HepG2 (cell line): ENCODE data around the gene MBTD1. TPM values are rescaled to one million over a fixed set of nuclear protein-coding genes. Genes with fewer than 3 reads are reported as not detected.
A peak's percentile ranks its signal among the peaks of the same experiment; 100 is the strongest.

Source experiments
- ATRX ChIP-seq: sonication (generic); formaldehyde crosslinking; IDR thresholded peaks from 2 replicates; pipeline ENCODE4 v1.4.0; 2020; ENCODE audit warnings: missing genetic modification reagents, borderline replicate concordance
- BATF2 ChIP-seq: sonication (generic); formaldehyde crosslinking; IDR thresholded peaks from 2 replicates; pipeline ENCODE4 v1.8.0; 2022; ENCODE audit warnings: mild to moderate bottlenecking, missing genetic modification reagents, moderate library complexity
- CENPT ChIP-seq: sonication (generic); formaldehyde crosslinking; IDR thresholded peaks from 2 replicates; pipeline ENCODE4 v1.8.0; 2022; ENCODE audit warnings: low read depth, mild to moderate bottlenecking, moderate library complexity, missing genetic modification reagents
- CSRNP2 ChIP-seq: sonication (generic); formaldehyde crosslinking; conservative IDR thresholded peaks from 2 replicates; pipeline ENCODE4 v1.8.0; 2022; ENCODE audit warnings: low read depth, missing genetic modification reagents
- HMGA1 ChIP-seq: sonication (generic); formaldehyde crosslinking; conservative IDR thresholded peaks from 2 replicates; pipeline ENCODE4 v1.4.0; 2020; ENCODE audit warnings: missing genetic modification reagents
- HNRNPH1 ChIP-seq: fragments of 200-400 bp; formaldehyde crosslinking; optimal IDR thresholded peaks from 2 replicates; pipeline ENCODE3; 2017; ENCODE audit warnings: mild to moderate bottlenecking, low read depth, low read length
- HNRNPLL ChIP-seq: fragments of 200-400 bp; formaldehyde crosslinking; IDR thresholded peaks from 2 replicates; pipeline ENCODE4 v1.6.1; 2017; ENCODE audit warnings: mild to moderate bottlenecking, low read depth, low read length; ENCODE audit not compliant: poor library complexity, severe bottlenecking
- JARID2 ChIP-seq: sonication (generic); formaldehyde crosslinking; IDR thresholded peaks from 2 replicates; pipeline ENCODE4 v1.8.1; 2023; ENCODE audit warnings: missing genetic modification reagents, inconsistent platforms; ENCODE audit not compliant: insufficient replicate concordance
- MXD3 ChIP-seq: IDR thresholded peaks from 2 replicates; pipeline ENCODE4 v1.6.1; 2016; ENCODE audit warnings: mild to moderate bottlenecking, missing biosample characterization, missing genetic modification reagents
- SP5 ChIP-seq: IDR thresholded peaks from 2 replicates; pipeline ENCODE4 v1.6.1; 2016; ENCODE audit warnings: low read depth, borderline replicate concordance
- SRSF9 ChIP-seq: fragments of 200-400 bp; formaldehyde crosslinking; IDR thresholded peaks from 2 replicates; pipeline ENCODE4 v1.6.1; 2018; ENCODE audit warnings: borderline replicate concordance, mild to moderate bottlenecking, low read depth, low read length; ENCODE audit not compliant: insufficient read depth, poor library complexity, severe bottlenecking
- STAT5B ChIP-seq: sonication (generic); formaldehyde crosslinking; IDR thresholded peaks from 2 replicates; pipeline ENCODE4 v1.4.0; 2020; ENCODE audit warnings: missing genetic modification reagents
- YEATS2 ChIP-seq: sonication (generic); formaldehyde crosslinking; IDR thresholded peaks from 2 replicates; pipeline ENCODE4 v1.4.0; 2020; ENCODE audit warnings: missing genetic modification reagents, borderline replicate concordance
- ZNF138 ChIP-seq: sonication (generic); formaldehyde crosslinking; IDR thresholded peaks from 2 replicates; pipeline ENCODE4 v1.5.0; 2020; ENCODE audit warnings: mild to moderate bottlenecking, low read depth, missing genetic modification reagents
- ZNF430 ChIP-seq: sonication (generic); formaldehyde crosslinking; IDR thresholded peaks from 2 replicates; pipeline ENCODE4 v1.9.0; 2021; ENCODE audit warnings: mild to moderate bottlenecking, missing genetic modification reagents
- ZNF546 ChIP-seq: sonication (generic); formaldehyde crosslinking; conservative IDR thresholded peaks from 2 replicates; pipeline ENCODE4 v1.8.1; 2023; ENCODE audit warnings: mild to moderate bottlenecking, missing genetic modification reagents
- ZNF670 ChIP-seq: sonication (generic); formaldehyde crosslinking; IDR thresholded peaks from 2 replicates; pipeline ENCODE4 v1.8.0; 2022; ENCODE audit warnings: mild to moderate bottlenecking, missing genetic modification reagents, borderline replicate concordance
- ZNF776 ChIP-seq: sonication (generic); formaldehyde crosslinking; IDR thresholded peaks from 2 replicates; pipeline ENCODE4 v1.4.0; 2020; ENCODE audit warnings: mild to moderate bottlenecking, missing genetic modification reagents
- polyA plus RNA-seq, 8 experiments: library from polyadenylated mRNA; depleted of rRNA in 3 of 8; stranded (reverse) in 7 of 8; unstranded in 1 of 8; fragments of >200 nt; fragmentation: Illumina TruSeq in 4 of 8; extraction: Trizol in 4 of 8; gene quantifications; 2 replicates each; pipeline versions ENCODE4 v1.2.1 to v1.2.3, GENCODE V29; 2011 to 2016; ENCODE audit warnings: low read depth in 4 of 8, missing spikeins in 1 of 8, mixed read lengths in 1 of 8; ENCODE audit not compliant: insufficient read depth in 1 of 8
- total RNA-seq, 5 experiments: library from RNA; depleted of rRNA; stranded (reverse); fragments of >200 nt; fragmentation: Illumina TruSeq; extraction: Trizol; gene quantifications; 2 replicates each; pipeline ENCODE4 v1.2.3, GENCODE V29; 2016; ENCODE audit warnings: low read depth in 1 of 5
- TF ChIP-seq, protein P1 (sequence below): sonication (generic); formaldehyde crosslinking; IDR thresholded peaks from 2 replicates; pipeline ENCODE4 v1.8.1; 2023; ENCODE audit warnings: mild to moderate bottlenecking, inconsistent platforms, moderate library complexity, missing genetic modification reagents, borderline replicate concordance
- TF ChIP-seq, protein P2 (sequence below): sonication (generic); formaldehyde crosslinking; IDR thresholded peaks from 2 replicates; pipeline ENCODE4 v1.8.0; 2022; ENCODE audit warnings: missing genetic modification reagents, mild to moderate bottlenecking, borderline replicate concordance
- TF ChIP-seq, protein P3 (sequence below): sonication (generic); formaldehyde crosslinking; IDR thresholded peaks from 2 replicates; pipeline ENCODE4 v1.5.1; 2020; ENCODE audit warnings: mild to moderate bottlenecking, moderate library complexity, missing genetic modification reagents

MBTD1 gene
- total and polyA plus RNA-seq, 2 of the 13 experiments (the other 11 are each of a cell fraction or from before 2014, with no cell fraction given), result 20.9 TPM

GRCh38 chr17:51260237-51261023 is 581 bp upstream of the MBTD1 start, which contains the start of gene UTP18 (continued):
- TF ChIP-seq BATF2 (CRISPR knock-in tag), result peak; percentile 92
- no peak for TF ChIP-seq HNRNPH1
- TF ChIP-seq ATRX, result no peak
- peak; percentile 70; the same call in 1 of the 2 replicates for TF ChIP-seq SP5 (CRISPR knock-in tag)
- TF ChIP-seq YEATS2 (CRISPR knock-in tag), result peak; percentile 82
- TF ChIP-seq JARID2 (CRISPR knock-in tag), result peak; percentile 34
- peak; percentile 97; the same call in 1 of the 2 replicates for TF ChIP-seq ZNF138 (CRISPR knock-in tag)
- TF ChIP-seq HNRNPLL, result peak; percentile 96
- TF ChIP-seq HMGA1, result no peak
- TF ChIP-seq SRSF9, result no peak
- no peak for TF ChIP-seq ZNF546 (CRISPR knock-in tag)
- TF ChIP-seq, protein P1, sequence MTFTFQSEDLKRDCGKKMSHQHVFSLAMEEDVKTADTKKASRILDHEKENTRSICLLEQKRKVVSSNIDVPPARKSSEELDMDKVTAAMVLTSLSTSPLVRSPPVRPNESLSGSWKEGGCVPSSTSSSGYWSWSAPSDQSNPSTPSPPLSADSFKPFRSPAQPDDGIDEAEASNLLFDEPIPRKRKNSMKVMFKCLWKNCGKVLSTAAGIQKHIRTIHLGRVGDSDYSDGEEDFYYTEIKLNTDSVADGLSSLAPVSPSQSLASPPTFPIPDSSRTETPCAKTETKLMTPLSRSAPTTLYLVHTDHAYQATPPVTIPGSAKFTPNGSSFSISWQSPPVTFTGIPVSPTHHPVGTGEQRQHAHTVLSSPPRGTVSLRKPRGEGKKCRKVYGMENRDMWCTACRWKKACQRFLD (CRISPR knock-in tag), result peak; percentile 97
- TF ChIP-seq, protein P2, sequence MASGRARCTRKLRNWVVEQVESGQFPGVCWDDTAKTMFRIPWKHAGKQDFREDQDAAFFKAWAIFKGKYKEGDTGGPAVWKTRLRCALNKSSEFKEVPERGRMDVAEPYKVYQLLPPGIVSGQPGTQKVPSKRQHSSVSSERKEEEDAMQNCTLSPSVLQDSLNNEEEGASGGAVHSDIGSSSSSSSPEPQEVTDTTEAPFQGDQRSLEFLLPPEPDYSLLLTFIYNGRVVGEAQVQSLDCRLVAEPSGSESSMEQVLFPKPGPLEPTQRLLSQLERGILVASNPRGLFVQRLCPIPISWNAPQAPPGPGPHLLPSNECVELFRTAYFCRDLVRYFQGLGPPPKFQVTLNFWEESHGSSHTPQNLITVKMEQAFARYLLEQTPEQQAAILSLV (CRISPR knock-in tag), result peak; percentile 99
- no peak for TF ChIP-seq STAT5B
- peak; percentile 96 for TF ChIP-seq CENPT (CRISPR knock-in tag)
- TF ChIP-seq, protein P3, sequence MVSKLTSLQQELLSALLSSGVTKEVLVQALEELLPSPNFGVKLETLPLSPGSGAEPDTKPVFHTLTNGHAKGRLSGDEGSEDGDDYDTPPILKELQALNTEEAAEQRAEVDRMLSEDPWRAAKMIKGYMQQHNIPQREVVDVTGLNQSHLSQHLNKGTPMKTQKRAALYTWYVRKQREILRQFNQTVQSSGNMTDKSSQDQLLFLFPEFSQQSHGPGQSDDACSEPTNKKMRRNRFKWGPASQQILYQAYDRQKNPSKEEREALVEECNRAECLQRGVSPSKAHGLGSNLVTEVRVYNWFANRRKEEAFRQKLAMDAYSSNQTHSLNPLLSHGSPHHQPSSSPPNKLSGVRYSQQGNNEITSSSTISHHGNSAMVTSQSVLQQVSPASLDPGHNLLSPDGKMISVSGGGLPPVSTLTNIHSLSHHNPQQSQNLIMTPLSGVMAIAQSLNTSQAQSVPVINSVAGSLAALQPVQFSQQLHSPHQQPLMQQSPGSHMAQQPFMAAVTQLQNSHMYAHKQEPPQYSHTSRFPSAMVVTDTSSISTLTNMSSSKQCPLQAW (CRISPR knock-in tag), result no peak
- TF ChIP-seq ZNF776 (CRISPR knock-in tag), result peak; percentile 98
- peak; percentile 94 for TF ChIP-seq CSRNP2
- peak; percentile 80 for TF ChIP-seq ZNF430 (CRISPR knock-in tag)
- TF ChIP-seq ZNF670 (CRISPR knock-in tag), result peak; percentile 99
- TF ChIP-seq MXD3 (CRISPR knock-in tag), result peak; percentile 95
